Thymus (tissue), 11 donors: ENCODE measurements around the gene LPGAT1. TPM values are rescaled to one million over a fixed set of nuclear protein-coding genes. Genes with fewer than 3 reads are reported as not detected.
"Not testable (repeated sequence)": the region's sequence is repeated elsewhere in the genome, so short reads cannot be mapped to it uniquely, and the experiment has no call there.

ENCODE experiments used
- DNase-seq, 9 donors: peaks; one replicate each; pipeline ENCODE4 v3.0.0-alpha.2; 2013; ENCODE audit warnings: low spot score in 9 of 9, low read depth in 6 of 9, missing footprints in 1 of 9
- H3K27ac ChIP-seq, 2 donors: one replicate each; pipeline ENCODE4 v1.5.1; 2013; ENCODE audit warnings: control low read depth in 1 of 2, low read depth in 1 of 2, low read length in 1 of 2, mild to moderate bottlenecking in 1 of 2, moderate library complexity in 1 of 2
- H3K27me3 ChIP-seq, 2 donors: one replicate each; pipeline ENCODE4 v1.5.1; 2013; ENCODE audit warnings: low read length in 1 of 2; ENCODE audit not compliant: control insufficient read depth in 2 of 2, insufficient read depth in 1 of 2
- H3K36me3 ChIP-seq, 2 donors: one replicate each; pipeline ENCODE4 v1.5.1; 2013; ENCODE audit warnings: low read length in 1 of 2, mild to moderate bottlenecking in 1 of 2, moderate library complexity in 1 of 2; ENCODE audit not compliant: control insufficient read depth in 2 of 2, insufficient read depth in 2 of 2
- H3K4me1 ChIP-seq, 2 donors: one replicate each; pipeline ENCODE4 v1.5.1; 2013; ENCODE audit warnings: low read length in 2 of 2; ENCODE audit not compliant: control insufficient read depth in 2 of 2, insufficient read depth in 2 of 2
- H3K4me3 ChIP-seq, 2 donors: one replicate each; pipeline ENCODE4 v1.5.1; 2013; ENCODE audit warnings: low read length in 2 of 2, control low read depth in 1 of 2, mild to moderate bottlenecking in 1 of 2
- H3K9me3 ChIP-seq, 2 donors: one replicate each; pipeline ENCODE4 v1.5.1; 2013; ENCODE audit warnings: low read length in 1 of 2, mild to moderate bottlenecking in 1 of 2; ENCODE audit not compliant: control insufficient read depth in 2 of 2, insufficient read depth in 1 of 2
- WGBS: extraction: QIAGEN DNeasy Blood & Tissue Kit; methylation state at CpG from one replicate; pipeline ENCODE4 v1.1.7; 2013; 5-methylcytosine and 5-hydroxymethylcytosine counted together
- polyA plus RNA-seq: library from polyadenylated mRNA; stranded (reverse); fragments of 200-250 nt; gene quantifications from one replicate; pipeline ENCODE4 v1.2.3, GENCODE V29; 2013
- total RNA-seq: library from RNA; stranded (reverse); fragments of 120-200 nt; gene quantifications from one replicate; pipeline ENCODE4 v1.2.4, GENCODE V29; 2013
- donor health status: healthy.

The LPGAT1 gene
- total and polyA plus RNA-seq, 2 donors = 10.2 to 10.8 TPM

GRCh38 chr1:211724687-211725196 lies 105.8 kb downstream of the LPGAT1 start:
- no peaks in the 10 kb centered on the region for H3K4me1 ChIP-seq
- H3K36me3 ChIP-seq = no peaks in the 10 kb centered on the region
- no peaks in the 10 kb centered on the region for H3K27me3 ChIP-seq
- 88% methylated on average over 11 of the region's 11 CpGs for WGBS
- no peaks in the 10 kb centered on the region for H3K9me3 ChIP-seq
- DNase-seq = no peak
- no peak overlapping the region for H3K4me3 ChIP-seq
- H3K27ac ChIP-seq = no peak overlapping the region

- no peak overlapping the region for H3K27ac ChIP-seq
- H3K27me3 ChIP-seq = no peaks in the 10 kb centered on the region
- no peaks in the 10 kb centered on the region for H3K36me3 ChIP-seq
- 96% methylated on average over 5 of the region's 5 CpGs for WGBS
- no peak for DNase-seq
- no peaks in the 10 kb centered on the region for H3K4me1 ChIP-seq
- H3K9me3 ChIP-seq = no peaks in the 10 kb centered on the region
- no peak overlapping the region for H3K4me3 ChIP-seq
Measured at GRCh38 chr1:211723273-211723672, 107.3 kb downstream of the LPGAT1 start.

- Histone ChIP-seq H3K27me3 (no peaks in the 10 kb centered on the region), H3K4me3 (no peak overlapping the region), H3K4me1 (no peaks in the 10 kb centered on the region), H3K9me3 (no peaks in the 10 kb centered on the region), H3K36me3 (no peaks in the 10 kb centered on the region), H3K27ac (no peak overlapping the region)
- WGBS = 98% methylated on average over 6 of the region's 6 CpGs
- no peak for DNase-seq
Measured at GRCh38 chr1:211722277-211723175, 108.0 kb downstream of the LPGAT1 start.

- H3K4me1 ChIP-seq, H3K27me3 ChIP-seq, H3K36me3 ChIP-seq, H3K9me3 ChIP-seq, H3K4me3 ChIP-seq, DNase-seq, H3K27ac ChIP-seq: not testable (repeated sequence)
- 98% methylated on average over 4 of the region's 4 CpGs for WGBS
Measured at GRCh38 chr1:211716555-211716954, 114.0 kb downstream of the LPGAT1 start.

GRCh38 chr1:211715971-211716370 lies 114.6 kb downstream of the LPGAT1 start:
- H3K4me3 ChIP-seq = no peak overlapping the region
- H3K36me3 ChIP-seq = no peaks in the 10 kb centered on the region
- no peak for DNase-seq
- H3K4me1 ChIP-seq = no peaks in the 10 kb centered on the region
- no peaks in the 10 kb centered on the region for H3K9me3 ChIP-seq
- H3K27me3 ChIP-seq = no peaks in the 10 kb centered on the region
- 94% methylated on average over 2 of the region's 2 CpGs for WGBS
- no peak overlapping the region for H3K27ac ChIP-seq

GRCh38 chr1:211714154-211714553 lies 116.4 kb downstream of the LPGAT1 start:
- Histone ChIP-seq H3K27ac (no peak overlapping the region), H3K36me3 (no peaks in the 10 kb centered on the region), H3K4me1 (no peaks in the 10 kb centered on the region), H3K4me3 (no peak overlapping the region), H3K27me3 (no peaks in the 10 kb centered on the region), H3K9me3 (no peaks in the 10 kb centered on the region)
- 75% methylated on average over 5 of the region's 5 CpGs for WGBS
- DNase-seq = no peak

- H3K27me3 ChIP-seq = no peaks in the 10 kb centered on the region
- no peak for DNase-seq
- H3K4me1 ChIP-seq = no peaks in the 10 kb centered on the region
- H3K36me3 ChIP-seq = no peaks in the 10 kb centered on the region
- H3K4me3 ChIP-seq = no peak overlapping the region
- no peak overlapping the region for H3K27ac ChIP-seq
- WGBS = 97% methylated on average over 10 of the region's 10 CpGs
- H3K9me3 ChIP-seq = no peaks in the 10 kb centered on the region
Measured at GRCh38 chr1:211713231-211713630, 117.3 kb downstream of the LPGAT1 start.

- 92% methylated on average over 4 of the region's 4 CpGs for WGBS
- no peaks in the 10 kb centered on the region for H3K4me1 ChIP-seq
- no peaks in the 10 kb centered on the region for H3K9me3 ChIP-seq
- no peaks in the 10 kb centered on the region for H3K27me3 ChIP-seq
- H3K4me3 ChIP-seq = no peak overlapping the region
- no peaks in the 10 kb centered on the region for H3K36me3 ChIP-seq
- DNase-seq = no peak
- no peak overlapping the region for H3K27ac ChIP-seq
Measured at GRCh38 chr1:211711315-211711705, 119.3 kb downstream of the LPGAT1 start.

- WGBS = 92% methylated on average over 6 of the region's 6 CpGs
- H3K27ac ChIP-seq = no peak overlapping the region
Measured at GRCh38 chr1:211710566-211711314, 119.8 kb downstream of the LPGAT1 start.

More at GRCh38 chr1:211710566-211711314, 119.8 kb downstream of the LPGAT1 start:
- no peaks in the 10 kb centered on the region for H3K4me1 ChIP-seq
- H3K36me3 ChIP-seq = no peaks in the 10 kb centered on the region
- DNase-seq = no peak
- H3K4me3 ChIP-seq = no peak overlapping the region
- H3K27me3 ChIP-seq = no peaks in the 10 kb centered on the region
- H3K9me3 ChIP-seq = no peaks in the 10 kb centered on the region
